Skeletal muscle satellite cell (primary cell): Measurements from ENCODE around the gene MTCH1.
A peak's percentile ranks its signal among the peaks of the same experiment; 100 is the strongest.

Experiments
- H3K27me3 ChIP-seq: 2 replicates; pipeline ENCODE4 v1.7.0; 2013; ENCODE audit warnings: low read length; ENCODE audit not compliant: control insufficient read depth, insufficient read depth
- H3K36me3 ChIP-seq: 2 replicates; pipeline ENCODE4 v1.7.0; 2013; ENCODE audit warnings: mild to moderate bottlenecking, control low read depth, low read length; ENCODE audit not compliant: insufficient read depth
- H3K4me1 ChIP-seq: 2 replicates; pipeline ENCODE4 v1.7.0; 2013; ENCODE audit warnings: low read length; ENCODE audit not compliant: control insufficient read depth, insufficient read depth
- H3K4me2 ChIP-seq: 2 replicates; pipeline ENCODE4 v1.7.0; 2013; ENCODE audit warnings: mild to moderate bottlenecking, low read length
- H3K4me3 ChIP-seq: 2 replicates; pipeline ENCODE4 v1.7.0; 2013; ENCODE audit warnings: low read length
- H3K9ac ChIP-seq: 2 replicates; pipeline ENCODE4 v1.7.0; 2013; ENCODE audit warnings: mild to moderate bottlenecking, low read depth, low read length, moderate library complexity
- H3K9me3 ChIP-seq: replicated peaks from 2 replicates; pipeline ENCODE4 v1.7.0; 2013; ENCODE audit warnings: mild to moderate bottlenecking, control low read depth, low read length

Gene MTCH1

GRCh38 chr6:36926708-36927513, 59.1 kb downstream of the MTCH1 start:
- Histone ChIP-seq H3K36me3 (peaks cover 16% of the 10 kb centered on the region), H3K4me3 (no peak overlapping the region), H3K4me1 (peaks cover 49% of the 10 kb centered on the region), H3K4me2 (peak overlapping the region; percentile 43), H3K9ac (no peak overlapping the region), H3K27me3 (no peaks in the 10 kb centered on the region), H3K9me3 (no peaks in the 10 kb centered on the region)

GRCh38 chr6:36925809-36926208, 60.2 kb downstream of the MTCH1 start:
- no peak overlapping the region for H3K4me2 ChIP-seq
- H3K27me3 ChIP-seq: no peaks in the 10 kb centered on the region
- peaks cover 48% of the 10 kb centered on the region for H3K4me1 ChIP-seq
- no peak overlapping the region for H3K4me3 ChIP-seq
- no peak overlapping the region for H3K9ac ChIP-seq
- H3K36me3 ChIP-seq: peaks cover 24% of the 10 kb centered on the region
- H3K9me3 ChIP-seq: no peaks in the 10 kb centered on the region

GRCh38 chr6:36924778-36925374, 61.1 kb downstream of the MTCH1 start:
- Histone ChIP-seq H3K9ac (no peak overlapping the region), H3K4me2 (no peak overlapping the region), H3K9me3 (no peaks in the 10 kb centered on the region), H3K4me1 (peaks cover 40% of the 10 kb centered on the region), H3K27me3 (no peaks in the 10 kb centered on the region), H3K36me3 (peaks cover 34% of the 10 kb centered on the region), H3K4me3 (no peak overlapping the region)

- Histone ChIP-seq H3K27me3 (no peaks in the 10 kb centered on the region), H3K36me3 (peaks cover 40% of the 10 kb centered on the region), H3K4me2 (no peak overlapping the region), H3K4me1 (peaks cover 37% of the 10 kb centered on the region), H3K9me3 (no peaks in the 10 kb centered on the region), H3K4me3 (no peak overlapping the region), H3K9ac (no peak overlapping the region)
Measured at GRCh38 chr6:36924131-36924530, 61.9 kb downstream of the MTCH1 start.

- Histone ChIP-seq H3K9me3 (no peaks in the 10 kb centered on the region), H3K27me3 (no peaks in the 10 kb centered on the region), H3K36me3 (peaks cover 76% of the 10 kb centered on the region), H3K4me1 (peaks cover 20% of the 10 kb centered on the region), H3K4me2 (no peak overlapping the region), H3K4me3 (no peak overlapping the region), H3K9ac (no peak overlapping the region)
Measured at GRCh38 chr6:36920546-36920945, 65.5 kb downstream of the MTCH1 start.

GRCh38 chr6:36920049-36920448, 65.9 kb downstream of the MTCH1 start:
- H3K9ac ChIP-seq: no peak overlapping the region
- peaks cover 78% of the 10 kb centered on the region for H3K36me3 ChIP-seq
- H3K9me3 ChIP-seq: no peaks in the 10 kb centered on the region
- peaks cover 20% of the 10 kb centered on the region for H3K4me1 ChIP-seq
- no peak overlapping the region for H3K4me2 ChIP-seq
- no peaks in the 10 kb centered on the region for H3K27me3 ChIP-seq
- H3K4me3 ChIP-seq: no peak overlapping the region
